Panc1 (cell line): ENCODE data around the gene B3GALT5. TPM values are rescaled to one million over a fixed set of nuclear protein-coding genes. Genes with fewer than 3 reads are reported as not detected.

Source experiments
- ATAC-seq: fragments of 200-7000 bp; cut with Tn5 transposase; 2 replicates; pipeline ENCODE4 v1.9.1; 2020; ENCODE audit warnings: mild to moderate bottlenecking, moderate library complexity
- BruUV-seq: library from RNA; stranded (reverse); fragments of 400-500 nt; replicated peaks from 2 replicates; lab custom pipeline; 2021; lab: Mats Ljungman, UMichigan
- CTCF ChIA-PET: fragments of 300-600 bp; sonication (Branson Sonifier 250); formaldehyde crosslinking; loops from one replicate; lab custom pipeline; 2022; ENCODE audit warnings: antibody characterized with exemption; lab: Charles Lee
- POLR2A ChIA-PET: fragments of 300-600 bp; sonication (Branson Sonifier 250); formaldehyde crosslinking; loops from one replicate; lab custom pipeline; 2022; ENCODE audit warnings: antibody characterized with exemption; lab: Charles Lee
- DNase-seq: peaks from one replicate; pipeline ENCODE4 v3.0.0-alpha.2; 2010; ENCODE audit warnings: low read depth, low spot score
- H3K27ac ChIP-seq: 2 replicates; pipeline ENCODE4 v1.5.1; 2011; ENCODE audit warnings: mild to moderate bottlenecking, low read length, inconsistent platforms
- H3K27me3 ChIP-seq: fragments of 200-500 bp; sonication (Bioruptor generic); 2 replicates; pipeline ENCODE4 v1.6.0; 2014; ENCODE audit warnings: low read length, inconsistent platforms; ENCODE audit not compliant: control insufficient read depth, insufficient read depth
- H3K36me3 ChIP-seq: fragments of 200-500 bp; sonication (Bioruptor generic); 2 replicates; pipeline ENCODE4 v1.5.1; 2014; ENCODE audit warnings: inconsistent platforms, mild to moderate bottlenecking, low read length, moderate library complexity; ENCODE audit not compliant: control insufficient read depth, insufficient read depth
- H3K4me1 ChIP-seq: 2 replicates; pipeline ENCODE4 v1.5.1; 2011; ENCODE audit warnings: inconsistent platforms, mild to moderate bottlenecking, low read length, moderate library complexity; ENCODE audit not compliant: control insufficient read depth, insufficient read depth
- H3K4me3 ChIP-seq, 2 experiments: 2 replicates each; pipeline ENCODE4 v1.5.1; 2011 to 2012; ENCODE audit warnings: low read depth in 2 of 2, low read length in 2 of 2, mild to moderate bottlenecking in 2 of 2, inconsistent platforms in 1 of 2, moderate library complexity in 1 of 2
- H3K9me3 ChIP-seq: fragments of 200-500 bp; sonication (Bioruptor generic); 2 replicates; pipeline ENCODE4 v1.5.1; 2014; ENCODE audit warnings: low read depth, mild to moderate bottlenecking, inconsistent platforms, low read length, moderate library complexity; ENCODE audit not compliant: control insufficient read depth, insufficient read depth
- CTCF ChIP-seq: fragments of 450-650 bp; IDR thresholded peaks from 2 replicates; pipeline ENCODE4 v1.5.1; 2017; ENCODE audit warnings: mild to moderate bottlenecking
- POLR2AphosphoS5 ChIP-seq: IDR thresholded peaks from 2 replicates; pipeline ENCODE4 v1.6.1; 2012; ENCODE audit warnings: mild to moderate bottlenecking, low read depth, low read length, moderate library complexity
- REST ChIP-seq, 2 experiments: IDR thresholded peaks; 2 replicates each; pipeline ENCODE4 v1.6.1; 2011 to 2012; ENCODE audit warnings: low read depth in 2 of 2, control low read depth in 1 of 2, low read length in 1 of 2, mild to moderate bottlenecking in 1 of 2, moderate library complexity in 1 of 2; ENCODE audit not compliant: insufficient read depth in 1 of 2
- SIN3A ChIP-seq: IDR thresholded peaks from 2 replicates; pipeline ENCODE4 v1.6.1; 2012; ENCODE audit warnings: low read depth, mild to moderate bottlenecking, low read length, moderate library complexity, borderline replicate concordance; ENCODE audit not compliant: insufficient read depth
- TCF7L2 ChIP-seq: IDR thresholded peaks from 2 replicates; pipeline ENCODE4 v1.6.1; 2011; ENCODE audit warnings: mild to moderate bottlenecking, low read depth, low read length, inconsistent platforms
- in situ Hi-C: cut with HindIII; loops from 2 replicates; pipeline ENCODE4 v1.10.0; 2016; ENCODE audit warnings: low sequenced_read_pairs, low pct_unique_long_range_greater_than_20kb
- intact Hi-C: fragments of 100-400 bp; cut with micrococcal nuclease; formaldehyde crosslinking; loops from one replicate; pipeline ENCODE4 v1.10.0; 2022; ENCODE audit not compliant: unreplicated experiment
- total RNA-seq: library from RNA; stranded (reverse); gene quantifications from one replicate; pipeline ENCODE4 v1.2.1, GENCODE V29; 2021; ENCODE audit not compliant: unreplicated experiment

B3GALT5 gene
- total RNA-seq, 1 experiment from 2014 or later, result 0.10 TPM

GRCh38 chr21:39601187-39601928, 11.4 kb upstream of the B3GALT5 start:
- H3K4me1 ChIP-seq, result no peaks in the 10 kb centered on the region
- DNase-seq (no peak), ATAC-seq (no peak)
- H3K9me3 ChIP-seq, result no peaks in the 10 kb centered on the region
- intact Hi-C loops, result no loop called here
- H3K4me3 ChIP-seq, result no peak overlapping the region
- ChIA-PET POLR2A (no interaction called here), CTCF (no interaction called here)
- no peak overlapping the region for H3K27ac ChIP-seq
- H3K36me3 ChIP-seq, result no peaks in the 10 kb centered on the region
- no peak for TF ChIP-seq TCF7L2
- TF ChIP-seq CTCF, result no peak
- no peak for TF ChIP-seq REST (IDR thresholded peaks at IDR 0.05; ENCODE audit: insufficient read depth in 1 of 2, low read depth in 2 of 2, low read length in 1 of 2)
- no peak for TF ChIP-seq SIN3A
- TF ChIP-seq POLR2AphosphoS5, result no peak
- in situ Hi-C loops, result no loop called here
- no TSS peak for BruUV-seq
- no peaks in the 10 kb centered on the region; the same call in 1 of the 2 replicates for H3K27me3 ChIP-seq

GRCh38 chr21:39602076-39602689, 10.6 kb upstream of the B3GALT5 start:
- TF ChIP-seq TCF7L2 (no peak), POLR2AphosphoS5 (no peak), CTCF (no peak), SIN3A (no peak), REST (IDR thresholded peaks at IDR 0.05; ENCODE audit: insufficient read depth in 1 of 2, low read depth in 2 of 2, low read length in 1 of 2) (no peak)
- DNase-seq, result no peak
- no peak overlapping the region for H3K4me3 ChIP-seq
- no TSS peak for BruUV-seq
- no peak for ATAC-seq
- no peak overlapping the region for H3K27ac ChIP-seq
- no peaks in the 10 kb centered on the region; the same call in 1 of the 2 replicates for H3K27me3 ChIP-seq
- CTCF ChIA-PET, result no interaction called here
- POLR2A ChIA-PET, result no interaction called here
- H3K4me1 ChIP-seq, result no peaks in the 10 kb centered on the region
- intact Hi-C loops, result no loop called here
- in situ Hi-C loops, result no loop called here
- no peaks in the 10 kb centered on the region for H3K36me3 ChIP-seq
- no peaks in the 10 kb centered on the region for H3K9me3 ChIP-seq
